ENCODE measurements around the gene GNG7.
A peak's percentile ranks its signal among the peaks of the same experiment; 100 is the strongest.

Gene GNG7

DNA sequence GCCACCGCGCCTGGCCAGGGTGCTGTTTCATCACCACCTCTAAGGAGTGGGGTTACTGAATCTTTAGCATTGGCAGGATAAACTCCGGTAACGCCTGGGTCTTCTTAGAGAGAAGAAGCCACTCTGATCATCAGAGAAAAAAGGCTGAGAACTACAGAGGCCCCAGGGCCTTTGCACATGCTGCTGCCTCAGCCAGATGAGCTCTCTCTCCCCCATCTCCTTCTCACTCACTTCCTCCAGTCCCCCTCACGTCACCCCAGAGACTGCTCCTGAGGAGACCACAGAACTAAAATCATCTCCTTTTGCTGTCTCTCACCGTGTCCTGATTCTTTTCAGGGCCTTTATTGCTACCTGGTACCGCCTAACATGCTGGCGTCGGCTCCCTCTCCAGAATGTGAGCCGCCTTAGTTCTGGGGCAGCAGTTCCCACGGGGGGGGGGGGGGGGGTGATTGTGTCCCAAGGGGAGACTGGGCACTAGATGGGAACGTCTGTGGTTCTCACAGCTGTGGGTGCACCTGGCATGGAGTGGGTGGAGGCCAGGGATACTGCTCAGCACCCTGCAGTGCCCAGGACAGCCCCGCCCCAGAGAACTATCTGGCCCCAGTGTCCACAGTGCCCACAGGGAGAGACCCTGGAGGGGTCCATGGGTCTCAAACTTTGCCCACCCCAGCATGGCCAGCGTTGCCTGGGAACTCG is 23.8 kb upstream of the GNG7 start:
- no peaks in the 10 kb centered on the region for H3K36me3 ChIP-seq (replicated peaks; ENCODE audit: low read depth, low read length)
- TF ChIP-seq, protein P1, sequence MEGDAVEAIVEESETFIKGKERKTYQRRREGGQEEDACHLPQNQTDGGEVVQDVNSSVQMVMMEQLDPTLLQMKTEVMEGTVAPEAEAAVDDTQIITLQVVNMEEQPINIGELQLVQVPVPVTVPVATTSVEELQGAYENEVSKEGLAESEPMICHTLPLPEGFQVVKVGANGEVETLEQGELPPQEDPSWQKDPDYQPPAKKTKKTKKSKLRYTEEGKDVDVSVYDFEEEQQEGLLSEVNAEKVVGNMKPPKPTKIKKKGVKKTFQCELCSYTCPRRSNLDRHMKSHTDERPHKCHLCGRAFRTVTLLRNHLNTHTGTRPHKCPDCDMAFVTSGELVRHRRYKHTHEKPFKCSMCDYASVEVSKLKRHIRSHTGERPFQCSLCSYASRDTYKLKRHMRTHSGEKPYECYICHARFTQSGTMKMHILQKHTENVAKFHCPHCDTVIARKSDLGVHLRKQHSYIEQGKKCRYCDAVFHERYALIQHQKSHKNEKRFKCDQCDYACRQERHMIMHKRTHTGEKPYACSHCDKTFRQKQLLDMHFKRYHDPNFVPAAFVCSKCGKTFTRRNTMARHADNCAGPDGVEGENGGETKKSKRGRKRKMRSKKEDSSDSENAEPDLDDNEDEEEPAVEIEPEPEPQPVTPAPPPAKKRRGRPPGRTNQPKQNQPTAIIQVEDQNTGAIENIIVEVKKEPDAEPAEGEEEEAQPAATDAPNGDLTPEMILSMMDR (IDR thresholded peaks at IDR 0.05; ENCODE audit: low read depth, low read length), result no peak
- no peak for TF ChIP-seq EZH2phosphoT487 (IDR thresholded peaks at IDR 0.05; ENCODE audit: low read depth)
- no peak overlapping the region for H3K4me3 ChIP-seq (ENCODE audit: low read length)
- H4K20me1 ChIP-seq (ENCODE audit: insufficient read depth, low read length), result no peaks in the 10 kb centered on the region
- H3K4me2 ChIP-seq (ENCODE audit: low read length), result no peak overlapping the region
- H3K27me3 ChIP-seq (ENCODE audit: low read depth, low read length), result no peaks in the 10 kb centered on the region
- H3K9me3 ChIP-seq (ENCODE audit: insufficient read depth, low read length), result no peaks in the 10 kb centered on the region
- no peaks in the 10 kb centered on the region for H3K79me2 ChIP-seq (ENCODE audit: low read length)
- H3K9ac ChIP-seq (ENCODE audit: low read length), result no peak overlapping the region
- no peaks in the 10 kb centered on the region for H3K4me1 ChIP-seq (ENCODE audit: low read length)
- no peak overlapping the region for H2AFZ ChIP-seq (ENCODE audit: low read depth, low read length)
- H3K27ac ChIP-seq (ENCODE audit: low read length), result no peak overlapping the region

DNA sequence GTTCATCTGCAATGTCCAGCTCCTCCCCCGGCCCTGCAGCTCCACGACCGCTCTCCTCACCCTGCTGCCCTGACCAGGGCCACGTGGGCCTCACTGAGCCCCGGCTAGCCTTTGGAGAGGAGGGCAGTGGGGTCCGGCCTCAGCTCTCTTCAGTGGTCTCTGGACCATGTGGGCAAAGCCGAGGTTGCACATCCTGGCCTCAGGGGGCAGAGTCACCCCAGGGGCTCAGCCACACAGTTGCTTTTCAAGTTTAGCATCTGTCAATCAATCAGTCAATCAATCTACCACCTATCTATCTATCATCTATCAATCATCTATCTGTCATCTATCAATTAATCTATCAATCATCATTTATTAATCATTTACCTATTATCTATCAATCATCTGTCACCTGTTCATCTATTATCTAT is 21.7 kb upstream of the GNG7 start:
- Histone ChIP-seq H2AFZ (ENCODE audit: low read depth, low read length) (no peak overlapping the region), H3K79me2 (ENCODE audit: low read length) (no peaks in the 10 kb centered on the region), H3K4me2 (ENCODE audit: low read length) (no peak overlapping the region), H3K4me3 (ENCODE audit: low read length) (no peak overlapping the region), H3K9ac (ENCODE audit: low read length) (no peak overlapping the region), H3K9me3 (ENCODE audit: insufficient read depth, low read length) (no peaks in the 10 kb centered on the region), H3K4me1 (ENCODE audit: low read length) (no peaks in the 10 kb centered on the region), H3K27ac (ENCODE audit: low read length) (no peak overlapping the region), H3K36me3 (replicated peaks; ENCODE audit: low read depth, low read length) (no peaks in the 10 kb centered on the region), H3K27me3 (ENCODE audit: low read depth, low read length) (peaks cover under 1% of the 10 kb centered on the region; the same call in 1 of the 2 replicates), H4K20me1 (ENCODE audit: insufficient read depth, low read length) (no peaks in the 10 kb centered on the region)
- TF ChIP-seq, protein P1 (IDR thresholded peaks at IDR 0.05; ENCODE audit: low read depth, low read length), result 0 out of 2 replicates have a peak, but pooled peaks have one; percentile 6
- TF ChIP-seq EZH2phosphoT487 (IDR thresholded peaks at IDR 0.05; ENCODE audit: low read depth), result no peak

DNA sequence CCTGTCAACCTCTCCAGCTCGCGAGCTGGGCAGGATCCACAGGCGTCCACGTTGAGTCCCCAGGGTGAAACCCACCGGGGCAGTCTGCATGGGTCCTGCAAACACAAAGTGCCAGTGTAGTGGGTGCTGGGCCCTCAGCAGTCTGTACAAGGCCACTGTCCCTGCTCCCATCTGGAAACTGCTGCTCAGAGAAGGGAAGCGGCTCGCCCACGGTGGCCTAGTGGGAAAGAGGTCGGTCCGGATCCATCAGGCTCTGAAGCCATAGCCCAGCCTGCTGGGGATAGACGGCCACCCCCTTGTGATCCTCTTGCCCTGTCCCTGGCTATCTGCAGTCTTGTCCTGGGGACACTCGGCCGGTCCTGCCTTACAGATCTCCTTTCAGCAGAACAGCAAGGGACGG is 21.3 kb upstream of the GNG7 start:
- Histone ChIP-seq H3K4me1 (ENCODE audit: low read length) (no peaks in the 10 kb centered on the region), H3K27me3 (ENCODE audit: low read depth, low read length) (peaks cover 4% of the 10 kb centered on the region; the same call in 1 of the 2 replicates), H3K4me2 (ENCODE audit: low read length) (no peak overlapping the region), H3K9me3 (ENCODE audit: insufficient read depth, low read length) (no peaks in the 10 kb centered on the region), H3K9ac (ENCODE audit: low read length) (no peak overlapping the region), H3K79me2 (ENCODE audit: low read length) (no peaks in the 10 kb centered on the region), H3K4me3 (ENCODE audit: low read length) (no peak overlapping the region), H3K27ac (ENCODE audit: low read length) (no peak overlapping the region), H2AFZ (ENCODE audit: low read depth, low read length) (no peak overlapping the region), H3K36me3 (replicated peaks; ENCODE audit: low read depth, low read length) (no peaks in the 10 kb centered on the region), H4K20me1 (ENCODE audit: insufficient read depth, low read length) (no peaks in the 10 kb centered on the region)
- TF ChIP-seq, protein P1 (IDR thresholded peaks at IDR 0.05; ENCODE audit: low read depth, low read length), result no peak
- TF ChIP-seq EZH2phosphoT487 (IDR thresholded peaks at IDR 0.05; ENCODE audit: low read depth), result no peak

DNA sequence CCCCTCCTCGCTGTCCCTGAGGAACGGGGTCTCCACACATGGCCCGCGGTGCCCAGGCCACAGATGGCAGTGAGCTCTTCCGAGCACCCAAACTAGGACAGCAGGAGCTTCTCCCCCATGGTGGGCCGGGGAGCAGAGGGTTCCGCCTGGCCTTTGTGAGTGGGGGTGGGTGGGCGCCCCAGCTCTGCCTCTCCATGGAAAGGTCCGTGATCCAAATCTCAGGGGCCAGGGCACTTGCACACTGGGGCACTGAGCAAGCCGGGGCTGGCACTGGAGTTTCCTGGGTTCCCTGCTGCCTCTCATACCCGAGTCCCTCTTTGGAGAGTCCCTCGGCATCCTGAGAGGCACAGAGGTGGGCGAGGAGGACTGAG is 20.8 kb upstream of the GNG7 start:
- H3K4me2 ChIP-seq (ENCODE audit: low read length), result no peak overlapping the region
- no peak overlapping the region for H2AFZ ChIP-seq (ENCODE audit: low read depth, low read length)
- TF ChIP-seq, protein P1 (IDR thresholded peaks at IDR 0.05; ENCODE audit: low read depth, low read length), result no peak
- no peak for TF ChIP-seq EZH2phosphoT487 (IDR thresholded peaks at IDR 0.05; ENCODE audit: low read depth)
- no peak overlapping the region for H3K27ac ChIP-seq (ENCODE audit: low read length)
- H3K9me3 ChIP-seq (ENCODE audit: insufficient read depth, low read length), result no peaks in the 10 kb centered on the region
- H3K79me2 ChIP-seq (ENCODE audit: low read length), result no peaks in the 10 kb centered on the region
- peaks cover 4% of the 10 kb centered on the region; the same call in 1 of the 2 replicates for H3K27me3 ChIP-seq (ENCODE audit: low read depth, low read length)
- H4K20me1 ChIP-seq (ENCODE audit: insufficient read depth, low read length), result no peaks in the 10 kb centered on the region
- H3K36me3 ChIP-seq (replicated peaks; ENCODE audit: low read depth, low read length), result no peaks in the 10 kb centered on the region
- H3K4me3 ChIP-seq (ENCODE audit: low read length), result no peak overlapping the region
- no peaks in the 10 kb centered on the region for H3K4me1 ChIP-seq (ENCODE audit: low read length)
- H3K9ac ChIP-seq (ENCODE audit: low read length), result no peak overlapping the region
